ENCODE results near the gene SLC39A11. TPM values are rescaled to one million over a fixed set of nuclear protein-coding genes. Genes with fewer than 3 reads are reported as not detected.

Gene SLC39A11
- total RNA-seq, 1 experiment from 2014 or later: 46.4 TPM

- no peak overlapping the region for H2AFZ ChIP-seq (ENCODE audit: low read depth, low read length, poor library complexity, severe bottlenecking)
- no peak for DNase-seq (ENCODE audit: low read depth, low spot score)
- peaks cover 0 to under 1% of the 10 kb centered on the region in 2 experiments; a peak in 1 of 4 replicates for H3K9me3 ChIP-seq (ENCODE audit: control insufficient read depth in 1 of 2, insufficient read depth in 1 of 2, low read depth in 1 of 2, low read length in 2 of 2)
- no peak for ATAC-seq
- H3K4me3 ChIP-seq (replicated peaks in 1 of 2; ENCODE audit: low read depth in 1 of 2, low read length in 2 of 2): no peak overlapping the region
- no peaks in the 10 kb centered on the region for H3K27me3 ChIP-seq (ENCODE audit: insufficient read depth, low read length)
- CTCF ChIA-PET: no interaction called here
- no peak overlapping the region for H3K27ac ChIP-seq (ENCODE audit: low read depth, low read length)
- H3K9ac ChIP-seq (ENCODE audit: low read length): no peak overlapping the region
- no peaks in the 10 kb centered on the region for H3K9me2 ChIP-seq (ENCODE audit: insufficient read depth)
- intact Hi-C loops (cut with micrococcal nuclease): no loop called here
- H3K4me2 ChIP-seq (ENCODE audit: low read length): no peak overlapping the region
- no peaks in the 10 kb centered on the region for H4K20me1 ChIP-seq (ENCODE audit: insufficient read depth)
- H3K36me3 ChIP-seq (ENCODE audit: control insufficient read depth in 1 of 2, insufficient read depth in 2 of 2, low read length in 2 of 2): no peaks in the 10 kb centered on the region
- TF ChIP-seq SP1 (IDR thresholded peaks at IDR 0.05; ENCODE audit: low read depth) (no peak), EZH2 (IDR thresholded peaks at IDR 0.05) (no peak), JUND (IDR thresholded peaks at IDR 0.05) (no peak), ATF3 (IDR thresholded peaks at IDR 0.05) (no peak), ZNF274 (IDR thresholded peaks at IDR 0.05; ENCODE audit: low read depth, low read length) (no peak), EGR1 (IDR thresholded peaks at IDR 0.05; ENCODE audit: low read depth) (no peak), CTCF (IDR thresholded peaks at IDR 0.05 in 2 of 3, conservative IDR thresholded peaks at IDR 0.05 in 1 of 3; ENCODE audit: borderline replicate concordance in 1 of 3, insufficient read depth in 1 of 3, low read depth in 2 of 3, low read length in 2 of 3) (no peak), RAD21 (IDR thresholded peaks at IDR 0.05; ENCODE audit: low read depth) (no peak), CBX3 (IDR thresholded peaks at IDR 0.05; ENCODE audit: low read depth) (no peak), YY1 (IDR thresholded peaks at IDR 0.05; ENCODE audit: extremely low read depth, insufficient replicate concordance, low read depth, low read length) (no peak), CEBPB (IDR thresholded peaks at IDR 0.05; ENCODE audit: low read depth) (no peak), ZFX (IDR thresholded peaks at IDR 0.05) (no peak), POLR2A (IDR thresholded peaks at IDR 0.05; ENCODE audit: borderline replicate concordance, extremely low read depth, insufficient read depth, insufficient read length) (no peak), TCF7L2 (IDR thresholded peaks at IDR 0.05; ENCODE audit: borderline replicate concordance, extremely low read depth, insufficient read depth, insufficient read length) (no peak), REST (IDR thresholded peaks at IDR 0.05; ENCODE audit: low read depth) (no peak)
- POLR2A ChIA-PET: no interaction called here
- BruUV-seq (replicated peaks): no TSS peak
- no peaks in the 10 kb centered on the region for H3K79me2 ChIP-seq (ENCODE audit: insufficient read depth, low read length)
- no peaks in the 10 kb centered on the region for H3K4me1 ChIP-seq (ENCODE audit: control insufficient read depth in 1 of 2, insufficient read depth in 2 of 2, low read length in 2 of 2)
- RAD21 ChIA-PET (ENCODE audit: low non-redundant PET in 1 of 2, low total read pairs in 2 of 2, uncharacterized antibody in 2 of 2, unreplicated experiment in 2 of 2): no interaction called here
Observed at GRCh38 chr17:72761431-72761830, 331.1 kb downstream of the SLC39A11 start.
